ENCODE data around the gene TMEM139.

DNA sequence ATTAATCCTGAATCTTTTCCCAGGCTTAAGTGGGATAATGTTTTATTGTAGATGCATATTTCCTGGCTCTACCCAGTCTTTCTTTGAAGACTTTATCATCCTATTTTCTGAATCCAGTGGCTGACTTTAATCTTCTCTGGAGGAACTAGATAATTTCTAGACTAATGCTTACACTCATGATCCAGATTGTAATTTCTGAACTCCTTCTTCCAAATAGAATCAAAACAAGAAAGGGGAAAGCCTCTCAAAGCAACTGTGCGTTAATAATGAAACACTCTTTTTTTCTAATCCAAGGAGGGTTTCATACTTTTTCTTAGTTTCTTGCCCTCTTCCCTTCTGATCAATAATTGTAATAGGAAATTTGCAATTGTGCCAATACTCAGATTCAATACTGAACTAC is 13.5 kb upstream of the TMEM139 start:
- TF ChIP-seq, protein P1, sequence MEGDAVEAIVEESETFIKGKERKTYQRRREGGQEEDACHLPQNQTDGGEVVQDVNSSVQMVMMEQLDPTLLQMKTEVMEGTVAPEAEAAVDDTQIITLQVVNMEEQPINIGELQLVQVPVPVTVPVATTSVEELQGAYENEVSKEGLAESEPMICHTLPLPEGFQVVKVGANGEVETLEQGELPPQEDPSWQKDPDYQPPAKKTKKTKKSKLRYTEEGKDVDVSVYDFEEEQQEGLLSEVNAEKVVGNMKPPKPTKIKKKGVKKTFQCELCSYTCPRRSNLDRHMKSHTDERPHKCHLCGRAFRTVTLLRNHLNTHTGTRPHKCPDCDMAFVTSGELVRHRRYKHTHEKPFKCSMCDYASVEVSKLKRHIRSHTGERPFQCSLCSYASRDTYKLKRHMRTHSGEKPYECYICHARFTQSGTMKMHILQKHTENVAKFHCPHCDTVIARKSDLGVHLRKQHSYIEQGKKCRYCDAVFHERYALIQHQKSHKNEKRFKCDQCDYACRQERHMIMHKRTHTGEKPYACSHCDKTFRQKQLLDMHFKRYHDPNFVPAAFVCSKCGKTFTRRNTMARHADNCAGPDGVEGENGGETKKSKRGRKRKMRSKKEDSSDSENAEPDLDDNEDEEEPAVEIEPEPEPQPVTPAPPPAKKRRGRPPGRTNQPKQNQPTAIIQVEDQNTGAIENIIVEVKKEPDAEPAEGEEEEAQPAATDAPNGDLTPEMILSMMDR (IDR thresholded peaks at IDR 0.05; ENCODE audit: low read depth, low read length) = no peak
- no peak for TF ChIP-seq EZH2phosphoT487 (IDR thresholded peaks at IDR 0.05; ENCODE audit: low read depth)

All from OCI-LY3 (cell line).